Prostate gland (tissue), 2 donors: Measurements from ENCODE around the gene MNX1. TPM values are rescaled to one million over a fixed set of nuclear protein-coding genes. Genes with fewer than 3 reads are reported as not detected.

Experiments
- DNase-seq: peaks from one replicate; pipeline ENCODE4 v3.0.0-alpha.2; 2019; ENCODE audit warnings: low spot score
- H3K27ac ChIP-seq, 2 donors: fragments of 200-600 bp; sonication (generic); 2 replicates each; pipeline ENCODE4 v1.5.1; 2017 to 2019
- H3K27me3 ChIP-seq: fragments of 200-600 bp; sonication (generic); replicated peaks from 2 replicates; pipeline ENCODE4 v1.5.1; 2019; ENCODE audit not compliant: insufficient read depth
- H3K36me3 ChIP-seq, 2 donors: fragments of 200-600 bp; sonication (generic); 1 replicate in 1 of 2; 2 replicates in 1 of 2; pipeline versions ENCODE4 v1.5.1 to v1.8.1; 2017 to 2019
- H3K4me1 ChIP-seq: fragments of 200-600 bp; sonication (generic); replicated peaks from 2 replicates; pipeline ENCODE4 v1.5.1; 2019
- H3K4me3 ChIP-seq, 2 donors: fragments of 200-600 bp; sonication (generic); 2 replicates each; pipeline ENCODE4 v1.5.1; 2017 to 2019
- H3K9me3 ChIP-seq: fragments of 200-600 bp; sonication (generic); 2 replicates; pipeline ENCODE4 v1.5.1; 2017
- POLR2A ChIP-seq: fragments of 450-650 bp; IDR thresholded peaks from one replicate; pipeline ENCODE4 v1.6.1; 2016; ENCODE audit warnings: antibody characterized with exemption, mild to moderate bottlenecking
- POLR2AphosphoS5 ChIP-seq: sonication (generic); formaldehyde crosslinking; IDR thresholded peaks from one replicate; pipeline ENCODE4 v1.6.1; 2017; ENCODE audit warnings: antibody characterized with exemption
- WGBS: methylation state at CpG from one replicate; pipeline ENCODE4 v1.1.5; 2018; 5-methylcytosine and 5-hydroxymethylcytosine counted together
- intact Hi-C: fragments of 100-400 bp; cut with DNase I; formaldehyde crosslinking; loops from one replicate; pipeline ENCODE4 v1.14.2; 2022
- total RNA-seq, 2 donors: library from RNA; depleted of rRNA; stranded (reverse); fragments of >200 nt; gene quantifications; one replicate each; pipeline ENCODE4 v1.1.0, GENCODE V29; 2016
- TF ChIP-seq, protein P1 (sequence below), 4 experiments: fragments of 200-600 bp in 2 of 4; fragments of 450-650 bp in 2 of 4; sonication (generic) in 2 of 4; IDR thresholded peaks; 1 replicate in 3 of 4; 2 replicates in 1 of 4; pipeline ENCODE4 v1.5.1; 2016 to 2019; ENCODE audit warnings: antibody characterized with exemption in 4 of 4, mild to moderate bottlenecking in 2 of 4, moderate library complexity in 2 of 4

MNX1 gene
- total RNA-seq, 2 donors from 2014 or later = 2.2 to 2.9 TPM

DNA sequence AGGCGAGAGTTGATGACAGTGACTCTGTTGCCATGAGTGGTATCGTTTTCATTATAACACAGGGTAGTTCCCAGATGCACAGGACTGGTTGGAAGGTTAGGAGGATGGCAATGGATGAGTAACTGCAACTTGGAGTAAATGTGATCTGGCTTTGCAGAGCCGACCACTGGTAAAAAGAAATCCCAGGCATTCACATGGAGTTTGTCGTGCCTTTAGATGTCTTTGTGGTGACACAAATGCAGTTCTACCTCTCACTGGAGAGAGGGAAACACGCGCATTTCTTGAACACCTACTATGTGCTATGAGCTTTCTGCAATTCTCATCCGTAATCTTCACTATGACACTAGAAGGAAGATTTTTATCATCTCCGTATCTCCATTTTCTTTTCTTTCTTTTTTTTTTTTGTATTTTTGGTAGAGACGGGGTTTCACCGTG is 1.7 kb upstream of the MNX1 start:
- Histone ChIP-seq H3K9me3 (no peaks in the 10 kb centered on the region), H3K4me3 (no peak overlapping the region), H3K27me3 (peaks cover 20% of the 10 kb centered on the region), H3K4me1 (no peaks in the 10 kb centered on the region), H3K36me3 (no peaks in the 10 kb centered on the region), H3K27ac (no peak overlapping the region)
- no peak for DNase-seq
- intact Hi-C loops = no loop called here
- WGBS = 33% methylated on average over 10 of the region's 10 CpGs
- TF ChIP-seq, protein P1, sequence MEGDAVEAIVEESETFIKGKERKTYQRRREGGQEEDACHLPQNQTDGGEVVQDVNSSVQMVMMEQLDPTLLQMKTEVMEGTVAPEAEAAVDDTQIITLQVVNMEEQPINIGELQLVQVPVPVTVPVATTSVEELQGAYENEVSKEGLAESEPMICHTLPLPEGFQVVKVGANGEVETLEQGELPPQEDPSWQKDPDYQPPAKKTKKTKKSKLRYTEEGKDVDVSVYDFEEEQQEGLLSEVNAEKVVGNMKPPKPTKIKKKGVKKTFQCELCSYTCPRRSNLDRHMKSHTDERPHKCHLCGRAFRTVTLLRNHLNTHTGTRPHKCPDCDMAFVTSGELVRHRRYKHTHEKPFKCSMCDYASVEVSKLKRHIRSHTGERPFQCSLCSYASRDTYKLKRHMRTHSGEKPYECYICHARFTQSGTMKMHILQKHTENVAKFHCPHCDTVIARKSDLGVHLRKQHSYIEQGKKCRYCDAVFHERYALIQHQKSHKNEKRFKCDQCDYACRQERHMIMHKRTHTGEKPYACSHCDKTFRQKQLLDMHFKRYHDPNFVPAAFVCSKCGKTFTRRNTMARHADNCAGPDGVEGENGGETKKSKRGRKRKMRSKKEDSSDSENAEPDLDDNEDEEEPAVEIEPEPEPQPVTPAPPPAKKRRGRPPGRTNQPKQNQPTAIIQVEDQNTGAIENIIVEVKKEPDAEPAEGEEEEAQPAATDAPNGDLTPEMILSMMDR (IDR thresholded peaks at IDR 0.05) = no peak
- TF ChIP-seq POLR2A (no peak), POLR2AphosphoS5 (no peak)

DNA sequence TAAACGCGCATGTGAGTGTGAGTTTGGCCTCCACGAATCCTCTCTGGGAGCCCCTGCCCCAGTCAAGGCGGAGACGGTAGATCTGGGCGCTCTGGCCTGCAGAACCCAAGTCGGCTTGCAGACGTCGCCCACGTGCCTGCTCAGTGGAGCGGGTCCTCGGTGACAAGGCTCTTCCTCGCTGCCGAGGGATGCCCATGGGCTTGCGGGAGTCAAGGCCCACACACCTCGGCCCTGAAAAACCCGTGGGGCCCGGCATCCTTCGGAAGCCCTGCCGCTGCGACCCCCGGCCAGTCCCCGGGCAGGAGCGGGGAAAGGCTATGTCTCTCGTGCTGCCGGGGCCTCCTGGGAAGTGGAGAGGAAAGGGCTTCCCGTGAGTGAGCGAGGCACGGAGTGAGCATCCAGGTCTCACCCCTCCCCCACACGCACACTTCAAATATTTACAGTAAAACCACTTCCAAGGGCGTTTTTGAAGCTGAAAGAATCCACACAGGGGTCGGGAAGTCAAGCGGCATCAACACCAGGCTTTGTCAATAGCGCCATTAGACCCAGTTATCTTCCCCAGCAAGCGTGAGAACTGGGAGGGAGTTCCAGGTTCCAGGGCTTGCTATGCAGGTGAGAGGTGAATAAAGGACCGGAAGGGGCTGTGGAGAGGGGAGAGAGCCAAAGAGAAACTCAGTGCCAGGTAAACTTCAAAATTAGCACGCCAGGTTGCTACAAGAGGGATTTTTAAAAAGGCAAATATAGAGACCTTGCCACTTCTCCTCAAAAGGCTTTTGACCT is 1.1 kb upstream of the MNX1 start:
- intact Hi-C loops = no loop called here
- no peak overlapping the region for H3K4me3 ChIP-seq
- peaks cover 26% of the 10 kb centered on the region for H3K27me3 ChIP-seq

DNA sequence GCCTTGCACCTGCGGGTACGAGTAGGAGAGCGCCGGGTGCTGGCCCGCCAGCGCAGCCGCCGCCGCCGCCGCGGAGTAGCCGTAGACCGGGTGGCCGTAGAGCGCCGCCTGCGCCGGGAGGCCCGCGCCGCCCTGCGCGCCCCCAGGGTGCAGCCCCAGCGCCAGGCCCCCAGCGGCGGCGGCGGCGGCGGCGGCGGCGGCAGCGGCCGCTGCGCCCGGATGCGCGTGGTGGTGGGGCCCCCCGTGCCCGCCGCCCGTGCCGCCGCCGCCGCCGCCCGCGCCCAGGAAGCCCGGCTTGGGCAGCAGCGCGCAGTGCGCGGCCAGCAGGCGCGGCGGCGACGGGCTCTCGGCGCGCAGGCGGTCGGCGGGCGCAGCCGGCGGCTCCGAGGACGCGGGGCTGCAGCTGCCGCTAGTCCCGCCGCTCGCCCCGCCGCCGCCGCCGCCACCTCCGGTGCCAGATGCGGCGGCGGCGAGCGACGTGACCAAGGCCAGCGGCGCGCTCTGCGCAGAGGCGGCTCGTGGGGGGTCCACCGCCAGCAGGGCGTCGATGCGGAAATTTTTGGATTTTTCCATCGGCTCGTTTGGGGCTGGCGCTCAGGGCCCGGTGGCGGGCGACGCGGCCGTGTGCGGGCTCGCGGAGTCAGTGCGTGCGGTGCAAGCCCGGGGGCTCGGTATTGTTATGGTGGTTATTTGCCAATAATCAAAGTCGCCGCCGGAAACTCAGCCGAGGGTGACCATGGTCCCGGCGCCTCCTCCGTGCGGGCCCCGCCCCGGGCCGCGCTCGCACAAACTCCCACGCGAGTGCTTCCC is 480 bp downstream of the MNX1 start:
- no peak for DNase-seq
- 0% methylated on average over 25 of the region's 130 CpGs for WGBS
- Histone ChIP-seq H3K4me1 (no peaks in the 10 kb centered on the region), H3K27me3 (peaks cover 37% of the 10 kb centered on the region), H3K9me3 (no peaks in the 10 kb centered on the region), H3K4me3 (peak overlapping the region; percentile 40 to 54), H3K27ac (no peak overlapping the region), H3K36me3 (no peaks in the 10 kb centered on the region)
- TF ChIP-seq POLR2AphosphoS5 (no peak), POLR2A (no peak)
- TF ChIP-seq, protein P1 (IDR thresholded peaks at IDR 0.05) = no peak
- intact Hi-C loops = no loop called here

More for the DNA sequence above, 1.1 kb upstream of the MNX1 start:
- DNase-seq = no peak
- WGBS = 4% methylated on average over 37 of the region's 37 CpGs
- Histone ChIP-seq H3K27ac (no peak overlapping the region), H3K36me3 (no peaks in the 10 kb centered on the region), H3K4me1 (no peaks in the 10 kb centered on the region), H3K9me3 (no peaks in the 10 kb centered on the region)
- TF ChIP-seq POLR2A = no peak
- TF ChIP-seq POLR2AphosphoS5 = no peak
- TF ChIP-seq, protein P1 (IDR thresholded peaks at IDR 0.05) = no peak

DNA sequence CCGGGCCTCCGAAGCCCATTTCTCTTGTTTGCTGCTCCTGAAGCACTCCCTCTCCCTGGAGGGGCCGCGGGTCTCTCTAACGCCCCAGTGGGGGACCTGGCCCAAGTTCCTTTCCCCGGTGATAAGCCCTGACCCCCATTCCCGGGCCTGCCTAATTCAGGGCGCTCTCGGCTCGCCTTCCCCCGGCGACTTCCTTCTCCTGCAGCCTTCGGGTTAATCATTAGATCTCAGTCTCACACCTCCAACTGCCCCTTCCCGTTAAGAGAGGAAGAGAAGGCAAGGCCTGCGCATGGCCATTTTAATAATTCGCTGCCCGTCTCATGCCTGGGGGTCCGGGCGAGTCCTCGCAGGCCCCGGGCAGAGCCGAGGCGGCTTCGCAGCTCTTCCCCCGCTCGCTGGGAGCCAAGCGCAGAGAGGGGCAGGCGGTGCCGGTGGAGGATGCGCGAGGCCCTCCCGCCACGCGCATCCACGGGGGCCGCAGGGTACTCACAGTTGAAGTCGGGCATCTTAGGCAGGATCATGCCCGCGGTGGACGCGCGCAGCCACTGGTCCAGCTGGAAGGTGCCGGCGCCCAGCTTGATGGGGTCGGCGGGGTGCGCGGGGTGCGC is 1.2 kb downstream of the MNX1 start:
- Histone ChIP-seq H3K4me3 (peak overlapping the region in 1 of 2 donors; percentile 18), H3K27me3 (peaks cover 37% of the 10 kb centered on the region), H3K4me1 (no peaks in the 10 kb centered on the region), H3K9me3 (no peaks in the 10 kb centered on the region), H3K36me3 (no peaks in the 10 kb centered on the region), H3K27ac (no peak overlapping the region)
- intact Hi-C loops = no loop called here
- 3% methylated on average over 29 of the region's 49 CpGs for WGBS
- TF ChIP-seq, protein P1 (IDR thresholded peaks at IDR 0.05) = no peak
- TF ChIP-seq POLR2AphosphoS5 (no peak), POLR2A (no peak)
- DNase-seq = no peak
